A549 treated with GW870086 at 1 μM for 4 hours (cell line): Measurements from ENCODE around the gene GHR. TPM values are rescaled to one million over a fixed set of nuclear protein-coding genes. Genes with fewer than 3 reads are reported as not detected.

Experiments used
- total RNA-seq: library from RNA; stranded (reverse); fragments of 200-300 nt; extraction: Qiagen RNA extraction; gene quantifications from 5 replicates; pipeline ENCODE4 v1.2.3, GENCODE V29; 2022; ENCODE audit warnings: low read depth

The GHR gene
- 0.03 to 0.07 TPM (median 0.06 TPM) in 4 of 5 replicates, not detected in the other for total RNA-seq

DNA sequence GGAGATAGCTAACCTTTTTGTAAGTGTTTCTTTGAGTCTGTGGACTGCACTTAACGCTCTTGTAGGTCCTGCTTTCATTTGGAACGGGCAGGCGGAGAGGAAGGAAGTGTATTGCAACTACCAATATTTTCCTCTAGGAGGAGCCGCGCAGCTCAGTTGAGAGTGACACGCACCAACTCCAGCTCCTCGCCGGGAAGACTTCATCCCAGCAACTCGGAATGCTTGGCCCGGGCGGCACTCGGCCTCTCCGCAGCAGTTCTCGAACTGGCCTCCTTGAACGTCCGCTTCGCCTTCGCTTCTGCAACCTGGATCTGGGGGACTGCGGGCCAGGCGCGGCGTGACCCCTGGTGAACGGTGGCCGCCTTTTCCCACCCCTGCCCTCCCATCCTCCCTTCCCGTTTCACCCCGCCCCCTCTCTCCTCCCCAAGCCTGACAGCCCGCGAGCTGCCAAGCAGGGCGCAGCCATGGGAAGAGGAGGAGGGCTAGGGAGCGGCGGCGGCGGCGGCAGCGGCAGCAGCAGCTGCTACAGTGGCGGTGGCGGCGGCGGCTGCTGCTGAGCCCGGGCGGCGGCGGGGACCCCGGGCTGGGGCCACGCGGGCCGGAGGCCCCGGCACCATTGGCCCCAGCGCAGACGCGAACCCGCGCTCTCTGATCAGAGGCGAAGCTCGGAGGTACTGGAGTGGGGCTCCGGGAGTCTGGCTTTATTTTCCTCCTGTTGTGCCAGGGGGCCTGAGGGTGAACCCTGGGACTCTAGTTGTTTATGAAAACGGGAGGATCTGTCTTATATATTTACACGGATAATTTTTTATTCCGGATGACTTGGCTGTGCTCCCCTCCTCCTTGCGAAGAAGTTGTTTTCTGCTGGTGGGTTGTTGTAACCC, at the start of gene GHR:
TSS of gene GHR (plus strand) at position 155 of the 881 bp plus-strand sequence. CDS start 142,436 bp downstream, outside the sequence.

GRCh38 chr5:42756606-42757601, 333.7 kb downstream of the GHR start, which contains the start of gene CCDC152:
Gene CCDC152 (plus strand): TSS chr5:42756818. CDS start chr5:42759122, 2,304 bp downstream.

